Right lobe of liver (tissue), 4 donors: ENCODE measurements around the gene NETO2.

Experiments used
- CTCF ChIP-seq, 4 donors: fragments of 200-600 bp in 3 of 4; fragments of 450-650 bp in 1 of 4; IDR thresholded peaks; one replicate each; pipeline versions ENCODE4 v1.5.1 to v1.8.0; 2016 to 2022; ENCODE audit warnings: antibody characterized with exemption in 4 of 4, mild to moderate bottlenecking in 2 of 4
- POLR2A ChIP-seq: fragments of 450-650 bp; IDR thresholded peaks from one replicate; pipeline ENCODE4 v1.6.1; 2017; ENCODE audit warnings: antibody characterized with exemption, mild to moderate bottlenecking
- donor health status: DM: no; HTN: no; CAD: no.
- donor health status: DM: no; HTN: no; CAD: no.
- donor health status: DM: no; HTN: yes; CAD: no.

- TF ChIP-seq POLR2A (no peak), CTCF (IDR thresholded peaks at IDR 0.05) (peak; percentile 31 to 52 (median 36))
Measured at GRCh38 chr16:47142821-47143676, 696 bp downstream of the NETO2 start.
